ENCODE data around the gene NEDD4L. TPM values are rescaled to one million over a fixed set of nuclear protein-coding genes. Genes with fewer than 3 reads are reported as not detected.

Gene NEDD4L
- total and polyA plus RNA-seq, 8 donors: 88.0 to 159 (median 95.2) TPM

- intact Hi-C loops (cut with DNase I): no loop called here
- ATAC-seq (no peak), DNase-seq (no peak)
- Histone ChIP-seq H3K4me3 (no peak overlapping the region), H3K36me3 (peaks cover 0 to 17% of the 10 kb centered on the region in 2 donors), H3K9me3 (no peaks in the 10 kb centered on the region), H3K4me1 (peaks cover 3 to 11% of the 10 kb centered on the region in 2 donors), H3K27ac (no peak overlapping the region), H3K27me3 (no peaks in the 10 kb centered on the region)
- TF ChIP-seq CTCF (IDR thresholded peaks at IDR 0.05): no peak
Measured at GRCh38 chr18:58325494-58325893, 281.5 kb downstream of the NEDD4L start.

GRCh38 chr18:58334061-58334460 is 290.0 kb downstream of the NEDD4L start:
- DNase-seq: no peak
- peaks cover 0 to 34% of the 10 kb centered on the region in 2 donors for H3K36me3 ChIP-seq

GRCh38 chr18:58335223-58335622 is 291.2 kb downstream of the NEDD4L start:
- intact Hi-C loops (cut with DNase I): no loop called here
- peaks cover 0 to 8% of the 10 kb centered on the region in 2 donors for H3K4me1 ChIP-seq
- DNase-seq: no peak

More at GRCh38 chr18:58334061-58334460, 290.0 kb downstream of the NEDD4L start:
- H3K4me1 ChIP-seq: peaks cover 0 to 8% of the 10 kb centered on the region in 2 donors
- no peaks in the 10 kb centered on the region for H3K27me3 ChIP-seq
- H3K27ac ChIP-seq: no peak overlapping the region
- no peak for ATAC-seq
- H3K9me3 ChIP-seq: no peaks in the 10 kb centered on the region
- intact Hi-C loops (cut with DNase I): no loop called here
- TF ChIP-seq CTCF (IDR thresholded peaks at IDR 0.05): no peak
- no peak overlapping the region for H3K4me3 ChIP-seq

GRCh38 chr18:58335821-58336220 is 291.8 kb downstream of the NEDD4L start:
- no peaks in the 10 kb centered on the region for H3K9me3 ChIP-seq
- H3K4me3 ChIP-seq: no peak overlapping the region
- H3K4me1 ChIP-seq: peaks cover 0 to 8% of the 10 kb centered on the region in 2 donors
- no peaks in the 10 kb centered on the region for H3K27me3 ChIP-seq
- no peak for DNase-seq
- peaks cover 0 to 24% of the 10 kb centered on the region in 2 donors for H3K36me3 ChIP-seq
- no peak for ATAC-seq
- no peak for TF ChIP-seq CTCF (IDR thresholded peaks at IDR 0.05)
- intact Hi-C loops (cut with DNase I): no loop called here
- H3K27ac ChIP-seq: no peak overlapping the region

More at GRCh38 chr18:58335223-58335622, 291.2 kb downstream of the NEDD4L start:
- no peak for ATAC-seq
- H3K9me3 ChIP-seq: no peaks in the 10 kb centered on the region
- H3K27ac ChIP-seq: no peak overlapping the region
- peaks cover 0 to 27% of the 10 kb centered on the region in 2 donors for H3K36me3 ChIP-seq
- TF ChIP-seq CTCF (IDR thresholded peaks at IDR 0.05): no peak
- H3K27me3 ChIP-seq: no peaks in the 10 kb centered on the region
- no peak overlapping the region for H3K4me3 ChIP-seq

GRCh38 chr18:58336605-58337004 is 292.6 kb downstream of the NEDD4L start:
- H3K27ac ChIP-seq: no peak overlapping the region
- no peaks in the 10 kb centered on the region for H3K27me3 ChIP-seq
- H3K9me3 ChIP-seq: no peaks in the 10 kb centered on the region
- ATAC-seq (no peak), DNase-seq (no peak)
- peaks cover under 1 to 8% of the 10 kb centered on the region in 2 donors for H3K4me1 ChIP-seq
- TF ChIP-seq CTCF (IDR thresholded peaks at IDR 0.05): no peak
- H3K36me3 ChIP-seq: peaks cover 0 to 16% of the 10 kb centered on the region in 2 donors
- H3K4me3 ChIP-seq: no peak overlapping the region
- intact Hi-C loops (cut with DNase I): no loop called here

All from left lung (tissue), 10 donors.